ENCODE data around the gene MAP7D1.

GRCh38 chr1:36177589-36178431 lies 21.9 kb downstream of the MAP7D1 start:
- TF ChIP-seq POLR2AphosphoS5 (IDR thresholded peaks at IDR 0.05; ENCODE audit: insufficient read depth, low read depth, low read length) (no peak), POLR2A (IDR thresholded peaks at IDR 0.05; ENCODE audit: low read depth, low read length) (no peak), CTCF (IDR thresholded peaks at IDR 0.05; ENCODE audit: extremely low read depth in 1 of 2, insufficient read depth in 1 of 2, low read depth in 1 of 2, low read length in 2 of 2) (no peak), EZH2 (IDR thresholded peaks at IDR 0.05; ENCODE audit: borderline replicate concordance, low read depth, low read length, severe bottlenecking) (no peak), JUN (IDR thresholded peaks at IDR 0.05; ENCODE audit: borderline replicate concordance, insufficient read depth, insufficient read length, low read depth) (no peak), MAX (IDR thresholded peaks at IDR 0.05; ENCODE audit: insufficient read depth, insufficient read length) (no peak)
